GM21526 (cell line): ENCODE measurements around the gene ANKFY1.

Experiments
- ATAC-seq: cut with Tn5 transposase; IDR thresholded peaks from one replicate; pipeline ENCODE4 v1.9.1; 2021; ENCODE audit warnings: moderate library complexity; ENCODE audit not compliant: unreplicated experiment, low FRiP score

The ANKFY1 gene, protein sequence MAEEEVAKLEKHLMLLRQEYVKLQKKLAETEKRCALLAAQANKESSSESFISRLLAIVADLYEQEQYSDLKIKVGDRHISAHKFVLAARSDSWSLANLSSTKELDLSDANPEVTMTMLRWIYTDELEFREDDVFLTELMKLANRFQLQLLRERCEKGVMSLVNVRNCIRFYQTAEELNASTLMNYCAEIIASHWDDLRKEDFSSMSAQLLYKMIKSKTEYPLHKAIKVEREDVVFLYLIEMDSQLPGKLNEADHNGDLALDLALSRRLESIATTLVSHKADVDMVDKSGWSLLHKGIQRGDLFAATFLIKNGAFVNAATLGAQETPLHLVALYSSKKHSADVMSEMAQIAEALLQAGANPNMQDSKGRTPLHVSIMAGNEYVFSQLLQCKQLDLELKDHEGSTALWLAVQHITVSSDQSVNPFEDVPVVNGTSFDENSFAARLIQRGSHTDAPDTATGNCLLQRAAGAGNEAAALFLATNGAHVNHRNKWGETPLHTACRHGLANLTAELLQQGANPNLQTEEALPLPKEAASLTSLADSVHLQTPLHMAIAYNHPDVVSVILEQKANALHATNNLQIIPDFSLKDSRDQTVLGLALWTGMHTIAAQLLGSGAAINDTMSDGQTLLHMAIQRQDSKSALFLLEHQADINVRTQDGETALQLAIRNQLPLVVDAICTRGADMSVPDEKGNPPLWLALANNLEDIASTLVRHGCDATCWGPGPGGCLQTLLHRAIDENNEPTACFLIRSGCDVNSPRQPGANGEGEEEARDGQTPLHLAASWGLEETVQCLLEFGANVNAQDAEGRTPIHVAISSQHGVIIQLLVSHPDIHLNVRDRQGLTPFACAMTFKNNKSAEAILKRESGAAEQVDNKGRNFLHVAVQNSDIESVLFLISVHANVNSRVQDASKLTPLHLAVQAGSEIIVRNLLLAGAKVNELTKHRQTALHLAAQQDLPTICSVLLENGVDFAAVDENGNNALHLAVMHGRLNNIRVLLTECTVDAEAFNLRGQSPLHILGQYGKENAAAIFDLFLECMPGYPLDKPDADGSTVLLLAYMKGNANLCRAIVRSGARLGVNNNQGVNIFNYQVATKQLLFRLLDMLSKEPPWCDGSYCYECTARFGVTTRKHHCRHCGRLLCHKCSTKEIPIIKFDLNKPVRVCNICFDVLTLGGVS

DNA sequence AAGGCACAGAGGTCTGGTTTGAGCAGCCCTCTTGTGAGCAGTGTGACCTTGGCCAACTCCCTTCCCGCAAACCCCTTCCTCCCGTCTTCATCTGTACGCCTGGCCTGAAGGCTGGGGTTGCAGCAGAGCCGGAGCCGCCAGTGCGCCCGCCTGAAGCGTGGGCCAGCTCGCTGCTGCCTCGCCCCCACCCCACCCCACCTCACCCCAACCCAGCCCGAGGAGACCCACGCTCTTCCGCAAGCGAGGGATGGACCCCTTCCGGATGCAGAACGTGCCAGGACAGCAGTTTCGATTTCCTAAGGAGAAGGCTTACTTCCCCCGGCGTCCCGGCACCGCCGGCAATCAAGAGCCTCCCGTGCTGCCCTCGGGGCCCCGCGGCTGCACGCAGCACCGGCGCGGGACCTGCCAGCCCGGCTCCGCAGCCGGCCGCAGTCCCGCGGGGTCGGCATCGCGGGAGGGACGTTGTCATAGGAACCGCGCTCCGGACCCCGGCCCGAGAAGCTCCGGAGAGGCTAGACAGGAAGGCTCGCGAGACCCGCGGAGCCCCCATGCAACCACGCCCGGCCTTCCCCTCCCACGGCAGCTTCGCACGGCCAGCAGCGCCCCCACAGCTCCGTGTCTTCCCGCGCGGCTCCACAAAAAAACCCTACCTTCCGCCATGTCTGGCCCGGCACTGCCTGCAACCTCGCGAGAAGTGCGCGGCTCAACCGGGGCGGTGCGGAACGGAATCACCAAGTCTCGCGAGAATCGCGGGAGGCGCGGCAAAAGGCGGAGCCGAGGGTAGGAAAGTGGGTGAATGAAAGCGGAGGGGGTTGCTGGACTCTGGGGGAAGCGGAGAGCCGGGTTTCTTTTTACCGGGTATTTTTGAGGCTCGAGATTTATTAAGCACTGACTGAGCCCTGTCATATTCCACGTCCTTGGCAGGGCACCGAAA lies at the start of gene ANKFY1:
Gene ANKFY1, minus strand, starts transcription at position 698 of the 934 bp plus-strand sequence. Its CDS starts 38 bp downstream, at position 660.
- peak; percentile 77 for ATAC-seq

DNA sequence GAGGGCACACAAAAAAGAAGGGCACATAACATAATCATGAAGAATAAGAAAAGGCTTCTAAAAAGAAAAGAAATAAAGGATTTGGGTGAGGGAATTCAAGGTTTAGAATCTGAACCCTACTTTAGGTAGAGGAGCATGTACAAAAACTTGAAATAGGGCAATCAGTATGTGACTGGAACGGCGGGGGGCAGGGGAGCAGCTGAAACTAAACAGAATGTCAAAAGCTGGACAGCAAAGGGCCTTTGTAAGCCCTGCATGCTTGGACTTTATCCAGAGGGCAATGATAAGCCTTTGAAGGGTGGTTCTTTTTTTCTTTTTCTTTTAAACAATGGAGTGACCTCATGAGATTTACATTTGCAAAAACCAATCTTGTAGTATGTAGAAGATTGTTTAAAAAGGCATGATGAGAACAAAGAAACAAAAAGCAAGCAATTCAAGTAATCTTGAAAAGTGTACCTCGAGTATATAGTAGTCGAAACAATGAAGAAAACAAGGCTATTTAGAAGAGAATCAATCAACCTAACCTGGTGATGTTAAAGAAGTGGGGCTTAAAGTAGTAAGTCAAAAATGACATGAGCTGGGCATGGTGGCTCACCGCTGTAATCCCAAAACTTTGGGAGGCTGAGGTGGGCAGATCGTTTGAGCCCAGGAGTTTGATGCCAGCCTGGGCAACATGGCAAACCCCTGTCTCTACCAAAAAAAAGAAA lies 46.7 kb upstream of the ANKFY1 start:
- ATAC-seq = no peak

DNA sequence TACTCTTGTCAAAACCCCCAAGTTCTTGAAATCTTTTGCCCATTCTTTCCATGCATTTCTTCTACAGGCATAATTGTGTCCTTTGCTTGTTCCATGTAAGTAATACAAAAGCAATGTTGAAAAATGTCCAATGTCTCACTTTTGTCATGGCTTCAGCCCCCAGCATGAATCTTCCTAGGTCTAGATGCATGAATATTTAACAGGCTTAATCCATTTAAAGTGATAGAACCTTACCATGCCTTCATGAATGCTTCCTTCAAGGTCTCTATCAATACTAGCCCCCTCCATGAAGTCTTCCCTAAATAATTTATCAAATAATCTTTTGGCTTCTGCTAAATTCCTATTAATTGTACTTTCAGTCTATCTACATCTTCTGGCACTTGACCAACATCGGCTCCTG lies 46.1 kb upstream of the ANKFY1 start:
- no peak for ATAC-seq

DNA sequence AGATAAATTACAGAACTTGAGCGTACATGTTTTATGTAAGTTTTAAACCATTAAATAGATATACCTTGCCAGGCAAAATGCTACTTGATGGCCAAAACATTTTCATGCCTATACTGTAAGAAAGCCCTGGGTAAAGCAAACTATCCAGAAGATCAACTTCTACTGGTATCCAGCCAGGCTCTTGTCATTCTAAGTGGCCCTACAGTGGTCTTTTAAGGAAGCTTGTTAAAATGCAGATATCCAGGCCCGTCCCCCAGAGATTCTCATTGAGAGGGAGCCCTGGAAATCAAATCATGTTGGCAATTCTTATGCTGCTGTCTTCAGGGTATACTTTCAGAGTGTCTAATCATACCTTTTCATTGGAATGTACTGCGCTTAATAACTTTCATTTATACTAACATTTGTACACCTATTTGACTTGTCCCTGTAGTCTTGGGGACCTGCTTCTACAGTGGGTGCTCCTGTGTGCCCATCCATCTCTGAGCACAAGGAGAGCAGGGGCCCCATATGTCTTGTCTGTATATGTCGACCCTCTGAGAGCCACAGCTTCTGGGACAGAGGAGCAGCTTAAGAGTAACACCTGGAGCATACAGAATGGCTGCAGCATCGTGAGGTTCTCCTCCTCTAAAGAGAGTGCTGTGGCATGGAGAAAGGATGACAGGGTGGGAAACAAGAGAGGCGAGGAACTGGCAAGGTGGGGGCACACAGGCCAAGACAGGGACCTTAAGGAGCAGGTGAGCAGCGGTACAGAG lies 43.6 kb upstream of the ANKFY1 start:
- no peak for ATAC-seq

DNA sequence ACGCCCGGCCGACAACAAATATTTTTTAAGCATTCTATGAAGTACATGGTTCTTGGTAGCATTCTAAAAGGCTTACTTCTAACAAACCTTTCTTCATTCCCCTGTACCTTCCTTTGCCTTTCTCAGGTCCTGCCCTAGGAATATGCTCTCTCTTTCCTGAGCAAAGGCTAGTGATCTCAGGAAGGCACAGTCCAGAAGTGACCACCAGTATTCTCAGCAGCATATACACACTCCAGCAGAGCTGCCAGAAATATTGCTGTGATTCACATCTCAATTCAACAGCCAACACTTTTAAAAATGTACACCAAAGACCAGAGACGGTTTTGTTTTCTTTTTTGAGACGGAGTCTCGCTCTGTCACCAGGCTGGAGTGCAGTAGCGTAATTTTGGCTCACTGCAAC lies 41.4 kb upstream of the ANKFY1 start:
- ATAC-seq = no peak

DNA sequence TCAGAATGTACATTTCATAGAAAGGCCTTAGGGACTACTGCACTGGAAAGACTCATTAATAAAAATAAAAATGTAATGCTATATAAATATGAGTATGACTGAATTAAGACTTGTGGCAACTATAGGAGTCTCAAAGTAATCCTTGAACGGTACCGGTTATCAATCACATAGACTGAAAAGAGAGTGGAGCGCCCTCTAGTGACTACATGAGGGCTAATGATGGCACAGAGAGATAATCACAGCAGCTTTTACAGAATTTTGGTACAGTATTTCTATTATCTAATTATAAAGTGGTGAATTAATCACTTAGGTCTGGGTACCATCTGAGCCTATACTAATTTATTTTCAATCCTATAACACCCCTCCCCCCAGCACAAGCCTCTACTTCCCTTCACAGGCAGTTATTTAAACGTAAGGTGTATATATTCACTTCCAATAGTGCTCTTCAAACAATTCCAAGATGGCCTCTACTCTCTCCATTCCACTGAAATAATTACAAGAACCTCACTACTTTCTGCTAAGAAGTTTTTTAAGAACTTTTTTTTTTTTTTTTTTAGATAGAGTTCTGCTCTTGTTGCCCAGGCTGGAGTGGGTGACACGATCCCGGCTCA lies 40.7 kb upstream of the ANKFY1 start:
- ATAC-seq = no peak

DNA sequence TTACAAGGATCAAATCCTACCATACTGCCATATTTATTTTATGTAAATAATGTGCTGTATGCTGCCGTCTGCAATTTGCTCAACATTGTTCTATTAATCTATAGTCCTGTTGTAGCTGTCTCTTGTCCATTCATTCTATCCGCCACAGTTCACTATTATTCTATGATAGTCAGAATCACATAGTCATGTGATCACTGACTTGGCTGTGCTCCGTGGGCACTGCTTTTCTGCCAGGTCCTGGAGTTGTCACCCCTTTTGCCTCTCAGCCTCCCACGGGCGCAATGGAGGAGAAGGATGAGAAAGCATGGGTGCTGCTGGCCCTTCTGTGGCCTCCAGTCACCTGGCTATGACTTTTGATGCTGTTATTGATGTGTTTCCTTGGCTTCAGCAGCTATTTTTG lies 37.3 kb upstream of the ANKFY1 start:
- ATAC-seq = no peak

DNA sequence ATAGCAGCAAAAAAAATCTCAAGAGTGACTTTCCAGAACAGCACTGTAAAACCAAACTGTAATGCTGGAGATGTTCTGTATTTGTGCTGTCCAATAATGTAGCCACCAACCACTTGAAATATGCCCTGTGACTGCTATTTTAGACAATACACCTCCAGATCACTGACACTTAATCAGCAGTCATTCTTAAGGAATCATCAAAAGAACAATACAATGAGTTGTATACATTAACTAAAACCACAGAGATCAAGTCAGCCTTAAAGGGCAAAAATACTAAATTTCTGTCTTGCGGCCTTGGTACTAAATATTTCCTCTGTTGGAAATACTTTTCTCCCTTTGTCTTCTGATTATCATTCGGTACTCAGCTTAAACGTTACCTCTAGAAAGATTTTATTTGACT lies 33.6 kb upstream of the ANKFY1 start:
- ATAC-seq = no peak

DNA sequence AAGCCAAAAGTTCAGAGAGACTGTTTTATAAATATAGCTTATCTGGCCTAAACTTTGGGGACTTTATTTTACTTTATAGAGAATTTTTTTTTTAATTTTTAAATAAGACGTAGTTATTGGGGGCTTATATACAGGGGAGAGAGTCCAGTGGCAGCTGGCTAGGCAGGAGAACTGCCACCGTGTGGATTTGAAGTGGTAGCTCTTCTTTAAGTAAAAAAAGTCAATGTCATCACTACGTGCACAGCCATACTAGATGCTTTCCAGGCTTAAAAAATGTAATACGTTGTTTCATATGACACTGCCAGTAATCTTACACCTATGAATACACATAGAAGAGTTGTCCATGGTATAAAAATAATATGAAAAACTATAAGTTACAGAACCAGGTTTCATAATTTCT lies 31.9 kb upstream of the ANKFY1 start:
- ATAC-seq = no peak

DNA sequence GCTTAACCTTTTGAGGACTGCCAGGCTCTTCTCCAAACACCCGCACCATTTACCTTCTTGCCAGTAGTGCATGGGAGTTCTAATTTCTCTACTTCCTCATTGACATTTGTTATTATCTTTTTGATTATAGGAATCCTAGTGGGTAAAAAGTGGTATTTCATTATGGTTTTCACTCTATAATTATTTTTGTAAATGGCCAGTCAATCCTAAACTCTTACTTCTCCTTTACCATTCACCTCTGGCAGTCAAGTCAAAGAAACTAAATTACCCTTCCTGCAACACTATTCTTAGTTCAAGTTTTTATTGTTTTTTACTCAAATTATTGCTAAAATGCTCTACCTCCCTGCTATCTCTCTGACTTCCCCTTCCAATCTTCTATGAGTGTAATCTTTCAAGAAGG lies 29.8 kb upstream of the ANKFY1 start:
- ATAC-seq = no peak

DNA sequence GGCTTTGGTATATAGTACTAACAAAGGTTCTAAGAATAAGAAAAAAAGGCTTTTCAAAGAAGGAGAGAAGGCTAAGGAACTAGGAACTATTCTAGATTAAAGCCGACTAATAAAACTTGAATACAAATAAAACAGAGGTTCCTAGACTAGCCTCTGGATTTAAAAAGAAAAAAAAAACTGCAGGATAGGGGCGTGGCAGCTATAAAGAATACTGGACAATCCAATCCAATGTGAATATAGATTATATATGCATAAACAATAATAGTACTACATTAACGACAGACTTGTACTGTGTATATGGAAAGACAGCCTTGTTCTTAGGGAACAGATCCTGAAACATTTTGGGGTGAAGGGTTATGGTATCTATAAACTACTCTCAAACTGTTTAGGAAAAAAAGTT lies 23.9 kb upstream of the ANKFY1 start:
- ATAC-seq = no peak

DNA sequence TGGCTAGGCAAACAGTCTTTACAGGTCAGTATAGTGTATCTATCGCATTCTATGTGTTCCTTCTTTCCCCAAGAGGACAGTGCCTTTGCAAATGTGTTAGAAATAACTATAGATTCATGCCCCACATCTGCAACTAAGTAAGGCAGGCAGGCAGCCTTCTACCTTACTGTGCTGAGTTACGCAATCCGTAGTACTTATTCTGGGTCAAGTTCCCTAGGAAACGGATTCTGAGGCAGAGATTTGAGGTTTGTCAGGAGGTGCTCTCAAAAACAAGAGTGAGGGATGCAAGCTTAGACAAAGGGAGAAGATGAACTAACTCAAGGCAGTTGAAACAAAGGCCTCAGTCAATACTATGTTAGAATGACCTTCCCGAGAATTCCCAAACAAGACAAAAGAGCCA lies 12.7 kb upstream of the ANKFY1 start:
- ATAC-seq = no peak

DNA sequence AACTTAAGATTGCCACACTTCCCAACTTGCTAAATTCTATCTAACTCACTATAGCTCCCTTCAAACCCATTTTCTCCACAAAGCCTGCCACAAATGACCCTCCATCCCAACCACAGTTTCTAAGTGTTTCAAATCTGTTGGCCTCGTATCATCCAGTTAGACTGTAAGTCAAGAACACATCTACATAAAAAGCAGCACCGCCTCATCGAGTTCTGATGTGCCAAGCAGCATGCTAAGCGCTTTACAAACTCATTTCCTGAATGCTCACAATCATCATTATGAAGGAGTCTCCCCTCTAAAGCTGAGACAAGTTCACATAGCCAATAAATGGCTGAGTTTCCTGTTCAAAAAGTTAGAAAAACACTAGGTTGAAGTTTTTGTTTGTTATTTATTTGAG lies 9.2 kb upstream of the ANKFY1 start:
- ATAC-seq = no peak

DNA sequence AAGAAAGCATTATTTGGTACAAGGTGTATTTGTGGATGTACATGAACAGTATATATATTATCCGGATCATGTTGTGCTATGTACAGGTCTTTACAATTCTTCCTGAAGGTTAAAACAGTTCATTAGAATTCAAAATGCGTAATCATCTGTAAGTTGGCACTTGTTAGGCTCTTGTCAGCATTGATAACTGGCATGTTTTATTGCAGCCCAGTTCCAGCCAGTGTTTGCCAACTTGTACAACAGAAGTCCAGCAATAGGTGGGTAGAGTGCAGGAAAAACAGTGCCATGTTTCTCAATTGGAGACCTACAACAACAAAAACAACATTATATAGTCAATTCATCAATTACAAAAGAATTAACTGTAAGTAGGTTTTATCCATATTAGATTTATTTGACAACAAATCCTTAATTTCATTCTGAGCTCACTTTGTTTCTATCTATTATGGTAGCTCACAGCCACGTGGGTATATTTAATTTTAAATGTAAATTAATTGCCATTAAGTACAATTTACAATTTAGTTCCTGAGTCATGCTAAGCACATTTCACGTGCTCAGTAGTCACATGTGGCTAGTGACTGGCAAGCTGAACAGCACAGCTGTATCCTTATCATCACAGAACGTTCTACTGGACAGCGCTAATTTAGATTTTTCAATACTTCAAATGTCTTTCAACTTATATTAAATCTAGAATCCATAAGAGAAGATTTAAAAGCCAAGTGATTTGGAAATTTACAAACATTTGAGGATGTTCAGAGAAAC lies 8.6 kb upstream of the ANKFY1 start:
- ATAC-seq = no peak

DNA sequence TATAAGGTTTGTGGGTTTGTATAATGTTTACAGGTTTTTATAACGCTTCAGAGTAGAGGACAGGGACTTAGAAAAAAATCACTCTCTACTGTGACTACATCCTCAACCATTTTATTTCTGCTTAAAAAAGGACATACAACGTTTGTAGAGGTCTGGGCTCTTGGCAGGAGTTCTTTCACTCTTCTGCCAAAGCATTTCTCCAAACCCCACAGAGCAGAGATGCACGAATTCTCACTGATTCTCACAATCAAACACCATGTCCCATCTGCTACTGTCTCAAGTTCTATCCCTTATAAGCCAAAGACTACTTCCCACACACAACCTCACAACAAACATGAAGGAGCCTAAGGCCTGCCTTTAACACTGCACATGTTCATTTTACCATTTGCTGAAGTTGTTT lies 7.0 kb upstream of the ANKFY1 start:
- no peak for ATAC-seq

DNA sequence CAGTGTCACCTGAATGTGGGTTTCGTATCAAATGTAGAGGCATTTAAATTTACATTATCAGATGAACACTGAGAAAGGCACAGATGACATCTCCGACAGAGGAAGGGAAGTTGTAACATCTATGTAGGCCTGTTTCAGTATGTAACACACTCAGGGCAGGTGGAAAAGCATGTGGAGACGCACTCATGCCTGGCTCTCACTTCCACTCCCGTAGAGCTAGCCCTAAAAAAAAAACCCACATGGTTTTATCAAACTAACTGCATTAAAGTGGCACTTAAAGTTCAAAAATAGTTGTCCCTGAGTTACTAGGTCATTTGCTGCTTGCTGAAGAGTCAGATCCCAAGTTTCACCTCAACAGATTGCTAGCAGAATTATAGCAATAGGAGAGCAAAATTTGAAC lies 6.1 kb upstream of the ANKFY1 start:
- no peak for ATAC-seq

DNA sequence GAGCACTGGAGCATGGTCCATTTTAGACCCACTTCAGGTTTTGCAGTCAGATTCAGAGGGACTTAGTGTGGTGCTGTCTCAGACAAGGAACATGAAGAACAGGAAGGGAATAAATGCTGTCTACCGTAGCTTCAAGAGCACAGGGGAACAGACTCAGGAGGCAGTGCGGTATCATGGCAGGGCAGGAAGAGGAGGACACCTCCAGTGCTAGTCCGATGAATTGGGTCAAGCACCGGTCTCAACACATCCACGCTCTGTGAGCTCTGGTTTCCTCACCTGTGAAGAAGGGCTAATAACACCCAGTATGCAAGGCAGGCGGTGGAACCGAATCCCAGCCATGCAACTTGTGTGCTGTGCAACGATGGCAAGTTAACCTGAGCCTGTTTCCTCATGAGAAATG lies 3.6 kb upstream of the ANKFY1 start:
- no peak for ATAC-seq

DNA sequence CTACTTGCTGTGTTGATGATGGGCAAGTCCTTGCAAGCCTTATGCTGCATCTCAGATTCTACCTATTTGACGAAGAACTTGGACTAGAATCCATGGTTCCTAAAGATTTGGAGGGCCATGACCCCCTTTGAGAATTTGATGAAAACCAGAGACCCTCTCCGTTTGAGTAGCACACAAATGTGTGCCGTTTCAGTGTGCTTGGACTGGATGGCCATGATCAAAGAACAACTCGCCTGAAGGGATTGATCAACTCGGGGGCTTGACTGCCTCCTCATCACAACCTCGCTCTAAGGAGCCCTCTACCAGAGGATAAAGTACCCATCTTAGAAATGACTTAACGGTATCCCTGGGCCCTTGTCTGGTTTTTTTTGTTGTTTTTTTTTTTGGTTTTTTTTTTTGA lies 2.8 kb upstream of the ANKFY1 start:
- ATAC-seq = no peak
